ENCODE measurements around the gene NOS2.

GRCh38 chr17:27824745-27825144, 24.4 kb upstream of the NOS2 start:
- TF ChIP-seq CTCF (IDR thresholded peaks at IDR 0.05; ENCODE audit: insufficient read depth, low read depth, low read length): no peak
- TF ChIP-seq EZH2 (IDR thresholded peaks at IDR 0.05; ENCODE audit: insufficient read depth, low read length): no peak
